Stimulated activated naive B cell treated with anti-CD40 and anti-IgM and Interleukin-4, amounts not matched to agents 10 μg/mL and 1 μg/mL and 100 μg/mL, for 72 hours (primary cell): Measurements from ENCODE around the gene TPO.

Source experiments
- ATAC-seq, 2 donors: fragments of 150-1000 bp; cut with Tn5 transposase; replicated peaks; 2 replicates each; pipeline ENCODE4 v1.10.0; 2021; ENCODE audit warnings: moderate library complexity in 1 of 2
- DNase-seq: peaks from one replicate; pipeline ENCODE4 v3.0.0; 2021
- H3K27ac Mint-ChIP-seq: one replicate; pipeline ENCODE4 v1.8.0; 2022; ENCODE audit warnings: mild to moderate bottlenecking, mixed read lengths
- H3K27me3 Mint-ChIP-seq, 2 donors: one replicate each; pipeline ENCODE4 v1.8.0; 2022; ENCODE audit warnings: mixed read lengths in 2 of 2
- H3K36me3 Mint-ChIP-seq, 2 donors: one replicate each; pipeline ENCODE4 v1.8.0; 2022; ENCODE audit warnings: mixed read lengths in 2 of 2, mild to moderate bottlenecking in 1 of 2
- H3K4me1 Mint-ChIP-seq, 2 donors: one replicate each; pipeline ENCODE4 v1.8.0; 2022; ENCODE audit warnings: mixed read lengths in 2 of 2, mild to moderate bottlenecking in 1 of 2
- H3K4me3 Mint-ChIP-seq, 2 donors: one replicate each; pipeline ENCODE4 v1.8.0; 2022; ENCODE audit warnings: mild to moderate bottlenecking in 2 of 2, mixed read lengths in 2 of 2, moderate library complexity in 1 of 2
- H3K9me3 Mint-ChIP-seq, 2 donors: one replicate each; pipeline ENCODE4 v1.8.0; 2022; ENCODE audit warnings: mixed read lengths in 2 of 2, mild to moderate bottlenecking in 1 of 2

Gene TPO

GRCh38 chr2:1446301-1446700 is 33.0 kb downstream of the TPO start:
- peaks cover 31 to 59% of the 10 kb centered on the region in 2 donors for H3K27me3 Mint-ChIP-seq

GRCh38 chr2:1448009-1448408 is 34.7 kb downstream of the TPO start:
- no peak for DNase-seq
- H3K4me3 Mint-ChIP-seq, result no peak overlapping the region
- no peak for ATAC-seq

More at GRCh38 chr2:1446301-1446700, 33.0 kb downstream of the TPO start:
- Mint-ChIP-seq H3K27ac (no peak overlapping the region), H3K4me3 (no peak overlapping the region), H3K4me1 (no peaks in the 10 kb centered on the region), H3K36me3 (no peaks in the 10 kb centered on the region), H3K9me3 (peaks cover 5 to 11% of the 10 kb centered on the region in 2 donors)
- DNase-seq (no peak), ATAC-seq (no peak)

GRCh38 chr2:1450915-1451314 is 37.7 kb downstream of the TPO start:
- no peak for ATAC-seq
- Mint-ChIP-seq H3K27me3 (peaks cover 43 to 72% of the 10 kb centered on the region in 2 donors), H3K4me1 (no peaks in the 10 kb centered on the region), H3K27ac (no peak overlapping the region), H3K9me3 (no peaks in the 10 kb centered on the region), H3K36me3 (no peaks in the 10 kb centered on the region), H3K4me3 (no peak overlapping the region)
- no peak for DNase-seq

More at GRCh38 chr2:1448009-1448408, 34.7 kb downstream of the TPO start:
- H3K4me1 Mint-ChIP-seq, result no peaks in the 10 kb centered on the region
- H3K27me3 Mint-ChIP-seq, result peaks cover 34 to 60% of the 10 kb centered on the region in 2 donors
- H3K36me3 Mint-ChIP-seq, result no peaks in the 10 kb centered on the region
- peaks cover 0 to 5% of the 10 kb centered on the region in 2 donors for H3K9me3 Mint-ChIP-seq
- no peak overlapping the region for H3K27ac Mint-ChIP-seq

GRCh38 chr2:1451422-1451821 is 38.2 kb downstream of the TPO start:
- no peak for ATAC-seq
- Mint-ChIP-seq H3K27me3 (peaks cover 43 to 68% of the 10 kb centered on the region in 2 donors), H3K36me3 (no peaks in the 10 kb centered on the region), H3K9me3 (no peaks in the 10 kb centered on the region), H3K4me3 (no peak overlapping the region), H3K27ac (no peak overlapping the region), H3K4me1 (no peaks in the 10 kb centered on the region)
- DNase-seq, result no peak

GRCh38 chr2:1453561-1453960 is 40.3 kb downstream of the TPO start:
- ATAC-seq (no peak), DNase-seq (no peak)
- Mint-ChIP-seq H3K27ac (no peak overlapping the region), H3K4me3 (no peak overlapping the region), H3K9me3 (no peaks in the 10 kb centered on the region), H3K36me3 (no peaks in the 10 kb centered on the region), H3K27me3 (peaks cover 33 to 48% of the 10 kb centered on the region in 2 donors), H3K4me1 (no peaks in the 10 kb centered on the region)

- DNase-seq, result no peak
- H3K4me1 Mint-ChIP-seq, result no peaks in the 10 kb centered on the region
- no peaks in the 10 kb centered on the region for H3K9me3 Mint-ChIP-seq
- ATAC-seq, result no peak
- peaks cover 25 to 40% of the 10 kb centered on the region in 2 donors for H3K27me3 Mint-ChIP-seq
- no peak overlapping the region for H3K27ac Mint-ChIP-seq
- H3K36me3 Mint-ChIP-seq, result no peaks in the 10 kb centered on the region
- H3K4me3 Mint-ChIP-seq, result no peak overlapping the region
Measured at GRCh38 chr2:1454346-1454745, 41.1 kb downstream of the TPO start.

- Mint-ChIP-seq H3K27me3 (peaks cover 21 to 31% of the 10 kb centered on the region in 2 donors), H3K4me1 (no peaks in the 10 kb centered on the region), H3K4me3 (no peak overlapping the region), H3K9me3 (no peaks in the 10 kb centered on the region), H3K36me3 (no peaks in the 10 kb centered on the region), H3K27ac (no peak overlapping the region)
- no peak for ATAC-seq
- no peak for DNase-seq
Measured at GRCh38 chr2:1455466-1455865, 42.2 kb downstream of the TPO start.

- Mint-ChIP-seq H3K9me3 (no peaks in the 10 kb centered on the region), H3K27me3 (peaks cover 21 to 30% of the 10 kb centered on the region in 2 donors), H3K4me1 (no peaks in the 10 kb centered on the region), H3K27ac (no peak overlapping the region), H3K36me3 (no peaks in the 10 kb centered on the region), H3K4me3 (no peak overlapping the region)
- ATAC-seq, result no peak
- DNase-seq, result no peak
Measured at GRCh38 chr2:1458432-1458831, 45.2 kb downstream of the TPO start.

GRCh38 chr2:1459727-1460126 is 46.5 kb downstream of the TPO start:
- no peak for DNase-seq
- Mint-ChIP-seq H3K27me3 (peaks cover 18 to 27% of the 10 kb centered on the region in 2 donors), H3K9me3 (no peaks in the 10 kb centered on the region), H3K4me1 (no peaks in the 10 kb centered on the region), H3K36me3 (no peaks in the 10 kb centered on the region), H3K4me3 (no peak overlapping the region), H3K27ac (no peak overlapping the region)
- ATAC-seq, result no peak

GRCh38 chr2:1460851-1461418 is 47.7 kb downstream of the TPO start:
- Mint-ChIP-seq H3K4me1 (no peaks in the 10 kb centered on the region), H3K27me3 (peaks cover 12 to 25% of the 10 kb centered on the region in 2 donors), H3K27ac (no peak overlapping the region), H3K36me3 (no peaks in the 10 kb centered on the region), H3K4me3 (no peak overlapping the region), H3K9me3 (no peaks in the 10 kb centered on the region)
- ATAC-seq (no peak), DNase-seq (no peak)

- H3K4me1 Mint-ChIP-seq, result no peaks in the 10 kb centered on the region
- H3K36me3 Mint-ChIP-seq, result no peaks in the 10 kb centered on the region
- DNase-seq, result no peak
- H3K4me3 Mint-ChIP-seq, result no peak overlapping the region
- no peak for ATAC-seq
- H3K27ac Mint-ChIP-seq, result no peak overlapping the region
- H3K9me3 Mint-ChIP-seq, result peaks cover 0 to 2% of the 10 kb centered on the region in 2 donors
- peaks cover 12 to 24% of the 10 kb centered on the region in 2 donors for H3K27me3 Mint-ChIP-seq
Measured at GRCh38 chr2:1461507-1462390, 48.5 kb downstream of the TPO start.

- peaks cover 2 to 5% of the 10 kb centered on the region in 2 donors for H3K9me3 Mint-ChIP-seq
- no peaks in the 10 kb centered on the region for H3K4me1 Mint-ChIP-seq
- DNase-seq (no peak), ATAC-seq (no peak)
- H3K27ac Mint-ChIP-seq, result no peak overlapping the region
- H3K36me3 Mint-ChIP-seq, result peaks cover 0 to 2% of the 10 kb centered on the region in 2 donors
- H3K27me3 Mint-ChIP-seq, result peaks cover 13 to 29% of the 10 kb centered on the region in 2 donors
- H3K4me3 Mint-ChIP-seq, result no peak overlapping the region
Measured at GRCh38 chr2:1462994-1463393, 49.7 kb downstream of the TPO start.

- peaks cover 4 to 5% of the 10 kb centered on the region in 2 donors for H3K36me3 Mint-ChIP-seq
- no peak overlapping the region for H3K4me3 Mint-ChIP-seq
- DNase-seq, result no peak
- peaks cover 30 to 33% of the 10 kb centered on the region in 2 donors for H3K27me3 Mint-ChIP-seq
- no peaks in the 10 kb centered on the region for H3K4me1 Mint-ChIP-seq
- H3K27ac Mint-ChIP-seq, result no peak overlapping the region
- H3K9me3 Mint-ChIP-seq, result peaks cover 15 to 23% of the 10 kb centered on the region in 2 donors
- ATAC-seq, result no peak
Measured at GRCh38 chr2:1472350-1472749, 59.1 kb downstream of the TPO start.

GRCh38 chr2:1476617-1477195 is 63.4 kb downstream of the TPO start:
- peaks cover 1 to 5% of the 10 kb centered on the region in 2 donors for H3K9me3 Mint-ChIP-seq
- H3K4me1 Mint-ChIP-seq, result peaks cover 0 to 3% of the 10 kb centered on the region in 2 donors
- H3K36me3 Mint-ChIP-seq, result no peaks in the 10 kb centered on the region
- no peak overlapping the region for H3K4me3 Mint-ChIP-seq
- DNase-seq, result no peak
- ATAC-seq, result no peak
- H3K27ac Mint-ChIP-seq, result no peak overlapping the region
- H3K27me3 Mint-ChIP-seq, result peaks cover 7 to 29% of the 10 kb centered on the region in 2 donors
